Hepatocyte (in vitro differentiated cells): ENCODE measurements around the gene ARSB. TPM values are rescaled to one million over a fixed set of nuclear protein-coding genes. Genes with fewer than 3 reads are reported as not detected.

Experiments
- DNase-seq: peaks from one replicate; pipeline ENCODE4 v3.0.0-alpha.2; 2016; ENCODE audit warnings: low spot score
- H2AFZ ChIP-seq: fragments of 200-600 bp; sonication (generic); 2 replicates; pipeline ENCODE4 v1.6.0; 2016; ENCODE audit warnings: antibody characterized with exemption, mild to moderate bottlenecking
- H3K27ac ChIP-seq: fragments of 200-600 bp; sonication (generic); 2 replicates; pipeline ENCODE4 v1.5.1; 2016; ENCODE audit warnings: mild to moderate bottlenecking
- H3K27me3 ChIP-seq: fragments of 200-600 bp; sonication (generic); 2 replicates; pipeline ENCODE4 v1.6.1; 2016
- H3K36me3 ChIP-seq: fragments of 200-600 bp; sonication (generic); replicated peaks from 2 replicates; pipeline ENCODE4 v1.5.1; 2016; ENCODE audit warnings: low read depth; ENCODE audit not compliant: insufficient read depth
- H3K4me1 ChIP-seq: fragments of 200-600 bp; sonication (generic); 2 replicates; pipeline ENCODE4 v1.5.1; 2016; ENCODE audit warnings: mild to moderate bottlenecking, moderate library complexity; ENCODE audit not compliant: insufficient read depth
- H3K4me2 ChIP-seq: fragments of 200-600 bp; sonication (generic); 2 replicates; pipeline ENCODE4 v1.6.0; 2016
- H3K4me3 ChIP-seq: fragments of 200-600 bp; sonication (generic); 2 replicates; pipeline ENCODE4 v1.5.1; 2016; ENCODE audit warnings: mild to moderate bottlenecking
- H3K79me2 ChIP-seq: fragments of 200-600 bp; sonication (generic); 2 replicates; pipeline ENCODE4 v1.6.0; 2017; ENCODE audit warnings: mild to moderate bottlenecking
- H3K9me2 ChIP-seq: fragments of 200-600 bp; sonication (generic); replicated peaks from 2 replicates; pipeline ENCODE4 v1.6.0; 2017; ENCODE audit warnings: mild to moderate bottlenecking; ENCODE audit not compliant: insufficient read depth
- H3K9me3 ChIP-seq: fragments of 200-600 bp; sonication (generic); 2 replicates; pipeline ENCODE4 v1.5.1; 2016; ENCODE audit warnings: low read depth, mild to moderate bottlenecking
- H4K20me1 ChIP-seq: fragments of 200-600 bp; sonication (generic); 2 replicates; pipeline ENCODE4 v1.6.0; 2016; ENCODE audit warnings: mild to moderate bottlenecking; ENCODE audit not compliant: insufficient read depth, poor library complexity, severe bottlenecking
- EZH2 ChIP-seq: fragments of 200-600 bp; sonication (generic); IDR thresholded peaks from 2 replicates; pipeline ENCODE4 v1.6.1; 2016; ENCODE audit warnings: antibody characterized with exemption, mild to moderate bottlenecking, borderline replicate concordance
- EZH2phosphoT487 ChIP-seq: fragments of 200-600 bp; sonication (generic); IDR thresholded peaks from one replicate; pipeline ENCODE4 v1.6.1; 2018; ENCODE audit warnings: antibody characterized with exemption, mild to moderate bottlenecking, low read depth, moderate library complexity; ENCODE audit not compliant: unreplicated experiment, severe bottlenecking
- WGBS: methylation state at CpG from one replicate; pipeline ENCODE4 v1.1.6; 2016; ENCODE audit warnings: low lambda C conversion rate; ENCODE audit errors: missing lambda C conversion rate; 5-methylcytosine and 5-hydroxymethylcytosine counted together
- polyA plus RNA-seq: library from polyadenylated mRNA; unstranded; fragments of >200 nt; fragmentation: Nextera tagmentation; extraction: Ambion mirVana; gene quantifications from 2 replicates; pipeline ENCODE4 v1.2.1, GENCODE V29; 2016
- small RNA-seq: library from RNA; depleted of rRNA; stranded (forward); fragments of <200 nt; gene quantifications from one replicate; pipeline ENCODE3, GENCODE V24; 2014
- total RNA-seq: library from RNA; depleted of rRNA; stranded (reverse); fragments of >200 nt; gene quantifications from 2 replicates; pipeline ENCODE4 v1.2.3, GENCODE V29; 2014

The ARSB gene
- total and polyA plus RNA-seq, 2 experiments from 2014 or later: 13.5 to 19.8 TPM

GRCh38 chr5:78727786-78728761, 257.0 kb downstream of the ARSB start:
- peaks cover 7% of the 10 kb centered on the region for H3K4me1 ChIP-seq
- H3K79me2 ChIP-seq: no peaks in the 10 kb centered on the region
- WGBS: 84% methylated on average over 7 of the region's 7 CpGs
- H3K4me2 ChIP-seq: peak overlapping the region; percentile 20
- peak; percentile 72 for DNase-seq
- no peaks in the 10 kb centered on the region for H3K9me2 ChIP-seq
- no peaks in the 10 kb centered on the region for H4K20me1 ChIP-seq
- TF ChIP-seq EZH2: no peak
- TF ChIP-seq EZH2phosphoT487: no peak
- H3K27me3 ChIP-seq: no peaks in the 10 kb centered on the region
- peak overlapping the region; percentile 92 for H3K27ac ChIP-seq
- no peaks in the 10 kb centered on the region for H3K36me3 ChIP-seq
- no peak overlapping the region for H3K4me3 ChIP-seq
- no peaks in the 10 kb centered on the region for H3K9me3 ChIP-seq
- no peak overlapping the region for H2AFZ ChIP-seq

Small RNAs within 50 kb of the gene (small RNA-seq; reads per million reads assigned to genes)
- not detected for gene AC025755.1

Other genes starting within 250 kb of the ARSB start
- gene DMGDH, start 84.4 kb upstream of the ARSB start, total RNA-seq: 0.16 and 0.87 TPM in 2 replicates
- 0.87 and 1.0 TPM in 2 replicates for gene DMGDH, start 84.4 kb upstream of the ARSB start, polyA plus RNA-seq
- not detected in 2 replicates for gene BHMT2, start 84.5 kb upstream of the ARSB start, total RNA-seq
- gene BHMT2, start 84.5 kb upstream of the ARSB start, polyA plus RNA-seq: not detected in 2 replicates
- 14.1 and 22.1 TPM in 2 replicates for gene BHMT, start 126.5 kb upstream of the ARSB start, total RNA-seq
- 9.7 and 10.2 TPM in 2 replicates for gene BHMT, start 126.5 kb upstream of the ARSB start, polyA plus RNA-seq